Hepatocyte (in vitro differentiated cells): ENCODE measurements around the gene SPPL2C.

Source experiments
- EZH2phosphoT487 ChIP-seq: fragments of 200-600 bp; sonication (generic); IDR thresholded peaks from one replicate; pipeline ENCODE4 v1.6.1; 2018; ENCODE audit warnings: antibody characterized with exemption, mild to moderate bottlenecking, low read depth, moderate library complexity; ENCODE audit not compliant: unreplicated experiment, severe bottlenecking
- TF ChIP-seq, protein P1 (sequence below): fragments of 200-600 bp; sonication (generic); IDR thresholded peaks from 2 replicates; pipeline ENCODE4 v1.5.1; 2016; ENCODE audit warnings: antibody characterized with exemption, mild to moderate bottlenecking; ENCODE audit not compliant: poor library complexity

DNA sequence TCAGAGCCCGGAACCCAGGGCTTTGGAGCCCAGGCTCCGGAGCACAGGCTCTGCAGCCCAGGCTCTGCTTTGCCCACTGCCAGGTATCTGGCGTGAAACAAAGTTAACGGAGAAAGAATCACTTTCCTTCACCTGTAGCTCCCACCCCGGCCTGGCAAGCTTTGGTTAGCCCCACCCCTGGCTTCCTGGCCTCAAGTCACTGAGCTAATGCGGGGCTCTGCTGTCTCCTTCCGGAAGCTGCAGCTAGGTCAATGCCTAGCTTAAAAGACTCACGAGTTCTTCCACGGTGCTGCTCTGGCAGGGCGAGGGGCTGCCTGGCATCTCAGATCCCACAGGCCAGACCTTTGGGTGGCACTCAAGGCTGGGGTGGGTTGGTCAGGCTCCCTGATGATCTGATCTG is 21.1 kb upstream of the SPPL2C start:
- TF ChIP-seq, protein P1, sequence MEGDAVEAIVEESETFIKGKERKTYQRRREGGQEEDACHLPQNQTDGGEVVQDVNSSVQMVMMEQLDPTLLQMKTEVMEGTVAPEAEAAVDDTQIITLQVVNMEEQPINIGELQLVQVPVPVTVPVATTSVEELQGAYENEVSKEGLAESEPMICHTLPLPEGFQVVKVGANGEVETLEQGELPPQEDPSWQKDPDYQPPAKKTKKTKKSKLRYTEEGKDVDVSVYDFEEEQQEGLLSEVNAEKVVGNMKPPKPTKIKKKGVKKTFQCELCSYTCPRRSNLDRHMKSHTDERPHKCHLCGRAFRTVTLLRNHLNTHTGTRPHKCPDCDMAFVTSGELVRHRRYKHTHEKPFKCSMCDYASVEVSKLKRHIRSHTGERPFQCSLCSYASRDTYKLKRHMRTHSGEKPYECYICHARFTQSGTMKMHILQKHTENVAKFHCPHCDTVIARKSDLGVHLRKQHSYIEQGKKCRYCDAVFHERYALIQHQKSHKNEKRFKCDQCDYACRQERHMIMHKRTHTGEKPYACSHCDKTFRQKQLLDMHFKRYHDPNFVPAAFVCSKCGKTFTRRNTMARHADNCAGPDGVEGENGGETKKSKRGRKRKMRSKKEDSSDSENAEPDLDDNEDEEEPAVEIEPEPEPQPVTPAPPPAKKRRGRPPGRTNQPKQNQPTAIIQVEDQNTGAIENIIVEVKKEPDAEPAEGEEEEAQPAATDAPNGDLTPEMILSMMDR = no peak
- TF ChIP-seq EZH2phosphoT487 = no peak
